HL-60 (cell line): ENCODE measurements around the gene GNA14.
A peak's percentile ranks its signal among the peaks of the same experiment; 100 is the strongest.

Experiments used
- DNase-seq, 2 experiments: peaks; one replicate each; pipeline ENCODE4 v3.0.0-alpha.2; 2010 to 2020; ENCODE audit warnings: low read depth in 1 of 2, low spot score in 1 of 2
- H3K27ac ChIP-seq: fragments of 250-450 bp; sonication (Bioruptor Pico); replicated peaks from 2 replicates; pipeline ENCODE4 v1.5.1; 2020; ENCODE audit warnings: mild to moderate bottlenecking, moderate library complexity
- H3K27me3 ChIP-seq: fragments of 250-450 bp; sonication (Bioruptor Pico); 2 replicates; pipeline ENCODE4 v1.5.1; 2021; ENCODE audit warnings: mild to moderate bottlenecking, moderate library complexity; ENCODE audit not compliant: insufficient read depth, poor library complexity, severe bottlenecking
- H3K4me3 ChIP-seq: replicated peaks from 2 replicates; pipeline ENCODE4 v1.5.1; 2011; ENCODE audit warnings: mild to moderate bottlenecking, control low read depth, low read length; ENCODE audit not compliant: insufficient read depth
- GABPA ChIP-seq: IDR thresholded peaks from 2 replicates; pipeline ENCODE4 v1.6.1; 2012; ENCODE audit warnings: low read depth
- POLR2AphosphoS5 ChIP-seq: IDR thresholded peaks from 2 replicates; pipeline ENCODE4 v1.6.1; 2012; ENCODE audit warnings: low read depth
- SPI1 ChIP-seq: IDR thresholded peaks from 2 replicates; pipeline ENCODE4 v1.6.1; 2012; ENCODE audit warnings: low read depth, mild to moderate bottlenecking, borderline replicate concordance
- TF ChIP-seq, protein P1 (sequence below): IDR thresholded peaks from one replicate; pipeline ENCODE4 v1.5.1; 2011; ENCODE audit warnings: low read length, control low read depth, inconsistent platforms; ENCODE audit not compliant: insufficient read depth
- TF ChIP-seq, protein P2 (sequence below): IDR thresholded peaks from 2 replicates; pipeline ENCODE4 v1.6.1; 2012; ENCODE audit warnings: low read depth; ENCODE audit not compliant: insufficient replicate concordance

GNA14 gene

DNA sequence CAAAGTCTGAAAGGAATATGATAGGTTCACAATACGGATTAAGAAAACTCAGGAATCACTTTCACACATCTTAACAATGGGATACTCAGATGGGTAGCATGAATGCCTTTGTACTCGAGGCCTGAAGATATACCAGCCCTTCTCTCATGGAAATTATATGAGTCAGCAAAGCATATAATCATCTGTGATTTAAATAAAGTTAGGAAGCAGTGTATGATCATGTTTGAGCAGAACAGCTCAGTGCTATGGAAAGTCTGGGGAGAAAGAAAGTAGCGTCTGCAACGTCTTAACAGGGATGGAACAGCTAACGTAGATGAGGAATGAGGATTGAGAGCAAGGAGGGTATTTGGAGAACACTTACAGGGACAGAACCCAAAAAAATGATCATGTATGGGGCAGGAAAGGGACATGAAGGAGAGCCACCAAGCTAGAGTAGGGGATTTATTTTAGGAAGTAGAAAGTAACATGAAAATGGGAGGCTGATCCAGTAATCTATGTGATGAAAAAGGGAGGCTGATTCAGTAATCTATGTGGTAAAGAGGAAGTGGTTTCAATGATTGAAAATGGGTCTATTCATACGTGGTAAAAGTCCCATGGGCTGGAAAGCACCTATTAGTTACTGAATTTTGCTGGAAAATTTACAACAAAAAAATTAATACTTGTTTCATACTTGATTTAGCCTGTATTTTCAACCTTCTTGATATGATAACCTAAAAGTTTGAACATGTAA lies 85.9 kb downstream of the GNA14 start:
- no peak for DNase-seq
- peaks cover 3% of the 10 kb centered on the region for H3K27me3 ChIP-seq
- H3K4me3 ChIP-seq = no peak overlapping the region
- H3K27ac ChIP-seq = no peak overlapping the region
- TF ChIP-seq POLR2AphosphoS5 = no peak
- peak; percentile 79 for TF ChIP-seq SPI1

DNA sequence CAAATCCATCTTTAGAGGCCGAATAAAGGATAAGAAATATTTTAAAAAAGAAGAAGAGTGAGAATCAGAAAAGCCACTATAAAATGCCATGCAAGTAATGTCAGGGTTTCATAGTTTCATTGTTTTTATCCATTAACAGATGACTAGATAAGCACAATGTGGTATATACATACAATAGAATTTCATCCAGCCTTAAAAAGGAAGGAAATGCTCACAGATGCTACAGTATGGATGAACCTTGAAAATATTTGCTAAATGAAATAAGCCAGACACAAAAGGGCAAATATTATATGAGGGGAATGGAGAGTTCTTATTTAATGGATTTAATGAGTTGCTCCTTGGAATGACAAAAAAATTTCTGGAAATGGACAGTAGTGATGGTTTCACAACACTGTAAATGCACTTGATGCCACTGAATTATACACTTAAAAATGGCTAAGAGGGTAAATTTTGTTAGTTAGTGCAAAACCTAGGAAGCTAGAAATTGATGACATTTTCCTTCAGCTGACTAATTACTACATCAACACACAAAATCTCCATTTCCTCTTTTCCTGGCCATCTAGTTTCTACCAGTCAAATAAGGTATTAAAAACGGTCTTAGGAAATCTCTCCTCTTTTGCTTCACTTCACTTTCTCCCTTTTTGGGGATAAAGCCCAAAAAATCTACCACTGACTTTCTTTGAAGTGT lies 86.6 kb downstream of the GNA14 start:
- no peak overlapping the region for H3K27ac ChIP-seq
- no peak for DNase-seq
- no peak overlapping the region for H3K4me3 ChIP-seq
- no peaks in the 10 kb centered on the region for H3K27me3 ChIP-seq
- TF ChIP-seq, protein P1, sequence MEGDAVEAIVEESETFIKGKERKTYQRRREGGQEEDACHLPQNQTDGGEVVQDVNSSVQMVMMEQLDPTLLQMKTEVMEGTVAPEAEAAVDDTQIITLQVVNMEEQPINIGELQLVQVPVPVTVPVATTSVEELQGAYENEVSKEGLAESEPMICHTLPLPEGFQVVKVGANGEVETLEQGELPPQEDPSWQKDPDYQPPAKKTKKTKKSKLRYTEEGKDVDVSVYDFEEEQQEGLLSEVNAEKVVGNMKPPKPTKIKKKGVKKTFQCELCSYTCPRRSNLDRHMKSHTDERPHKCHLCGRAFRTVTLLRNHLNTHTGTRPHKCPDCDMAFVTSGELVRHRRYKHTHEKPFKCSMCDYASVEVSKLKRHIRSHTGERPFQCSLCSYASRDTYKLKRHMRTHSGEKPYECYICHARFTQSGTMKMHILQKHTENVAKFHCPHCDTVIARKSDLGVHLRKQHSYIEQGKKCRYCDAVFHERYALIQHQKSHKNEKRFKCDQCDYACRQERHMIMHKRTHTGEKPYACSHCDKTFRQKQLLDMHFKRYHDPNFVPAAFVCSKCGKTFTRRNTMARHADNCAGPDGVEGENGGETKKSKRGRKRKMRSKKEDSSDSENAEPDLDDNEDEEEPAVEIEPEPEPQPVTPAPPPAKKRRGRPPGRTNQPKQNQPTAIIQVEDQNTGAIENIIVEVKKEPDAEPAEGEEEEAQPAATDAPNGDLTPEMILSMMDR = no peak
- peak; percentile 87 for TF ChIP-seq SPI1

DNA sequence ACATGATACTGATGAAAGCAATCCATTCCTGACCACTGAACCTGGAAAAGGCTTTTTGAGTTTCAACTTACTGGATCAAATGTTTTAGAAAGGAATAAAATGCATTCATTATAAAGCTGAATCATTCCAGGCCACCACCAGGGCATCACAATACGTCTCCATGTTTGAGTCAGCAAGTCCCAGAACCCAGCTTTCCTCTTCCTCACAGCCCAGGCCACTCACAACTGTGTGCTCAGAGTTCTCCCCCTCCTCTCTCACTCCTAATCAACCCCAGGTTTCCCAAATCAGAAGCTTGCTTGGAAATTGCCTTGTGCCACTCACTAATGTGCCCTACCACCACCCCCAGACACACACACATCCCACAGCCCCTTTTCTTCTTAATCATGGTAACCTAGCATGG lies 91.7 kb downstream of the GNA14 start:
- TF ChIP-seq SPI1 = no peak
- TF ChIP-seq POLR2AphosphoS5 = no peak
- TF ChIP-seq, protein P1 = no peak
- TF ChIP-seq, protein P2, sequence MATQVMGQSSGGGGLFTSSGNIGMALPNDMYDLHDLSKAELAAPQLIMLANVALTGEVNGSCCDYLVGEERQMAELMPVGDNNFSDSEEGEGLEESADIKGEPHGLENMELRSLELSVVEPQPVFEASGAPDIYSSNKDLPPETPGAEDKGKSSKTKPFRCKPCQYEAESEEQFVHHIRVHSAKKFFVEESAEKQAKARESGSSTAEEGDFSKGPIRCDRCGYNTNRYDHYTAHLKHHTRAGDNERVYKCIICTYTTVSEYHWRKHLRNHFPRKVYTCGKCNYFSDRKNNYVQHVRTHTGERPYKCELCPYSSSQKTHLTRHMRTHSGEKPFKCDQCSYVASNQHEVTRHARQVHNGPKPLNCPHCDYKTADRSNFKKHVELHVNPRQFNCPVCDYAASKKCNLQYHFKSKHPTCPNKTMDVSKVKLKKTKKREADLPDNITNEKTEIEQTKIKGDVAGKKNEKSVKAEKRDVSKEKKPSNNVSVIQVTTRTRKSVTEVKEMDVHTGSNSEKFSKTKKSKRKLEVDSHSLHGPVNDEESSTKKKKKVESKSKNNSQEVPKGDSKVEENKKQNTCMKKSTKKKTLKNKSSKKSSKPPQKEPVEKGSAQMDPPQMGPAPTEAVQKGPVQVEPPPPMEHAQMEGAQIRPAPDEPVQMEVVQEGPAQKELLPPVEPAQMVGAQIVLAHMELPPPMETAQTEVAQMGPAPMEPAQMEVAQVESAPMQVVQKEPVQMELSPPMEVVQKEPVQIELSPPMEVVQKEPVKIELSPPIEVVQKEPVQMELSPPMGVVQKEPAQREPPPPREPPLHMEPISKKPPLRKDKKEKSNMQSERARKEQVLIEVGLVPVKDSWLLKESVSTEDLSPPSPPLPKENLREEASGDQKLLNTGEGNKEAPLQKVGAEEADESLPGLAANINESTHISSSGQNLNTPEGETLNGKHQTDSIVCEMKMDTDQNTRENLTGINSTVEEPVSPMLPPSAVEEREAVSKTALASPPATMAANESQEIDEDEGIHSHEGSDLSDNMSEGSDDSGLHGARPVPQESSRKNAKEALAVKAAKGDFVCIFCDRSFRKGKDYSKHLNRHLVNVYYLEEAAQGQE = no peak
- no peak for TF ChIP-seq GABPA
- DNase-seq = no peak
- no peak overlapping the region for H3K4me3 ChIP-seq
- no peaks in the 10 kb centered on the region for H3K27me3 ChIP-seq
- H3K27ac ChIP-seq = no peak overlapping the region

DNA sequence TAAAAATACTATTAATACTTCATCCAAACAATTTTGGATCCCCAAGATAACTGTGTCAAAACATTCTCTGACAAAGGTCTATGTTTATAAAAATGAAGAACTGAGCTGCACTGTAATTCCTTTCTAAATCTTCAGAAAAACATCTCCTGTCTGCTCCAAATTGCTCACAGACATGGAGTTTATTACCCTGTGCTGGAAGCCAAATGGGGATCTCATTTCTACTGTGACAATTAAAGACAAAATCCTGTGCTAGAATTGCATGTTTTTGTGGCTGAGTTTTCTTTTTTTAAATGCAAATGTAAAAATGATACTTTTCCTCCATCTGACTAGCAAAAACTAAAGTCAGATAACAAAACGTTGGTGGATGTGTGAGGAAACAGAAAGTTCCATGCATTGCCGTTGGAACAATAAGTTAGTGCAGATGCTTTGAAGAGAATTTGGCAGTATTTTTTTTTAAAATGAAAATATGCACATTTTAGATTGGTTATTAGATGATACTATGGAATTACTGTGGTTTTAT lies 93.5 kb downstream of the GNA14 start:
- Histone ChIP-seq H3K27ac (no peak overlapping the region), H3K27me3 (no peaks in the 10 kb centered on the region), H3K4me3 (no peak overlapping the region)
- TF ChIP-seq, protein P2 = no peak
- no peak for TF ChIP-seq POLR2AphosphoS5
- no peak for TF ChIP-seq GABPA
- TF ChIP-seq, protein P1 = no peak
- no peak for TF ChIP-seq SPI1
- no peak for DNase-seq
